ENCODE measurements around the gene MPP2. TPM values are rescaled to one million over a fixed set of nuclear protein-coding genes. Genes with fewer than 3 reads are reported as not detected.

The MPP2 gene
- under 0.01 and 1.3 TPM in 2 replicates for total RNA-seq

GRCh38 chr17:43907425-43907981 is at the start of gene MPP2:
Gene MPP2, minus strand, starts transcription at chr17:43907536. Its CDS starts 3,076 bp downstream, at chr17:43904460.
- peak; percentile 74 for DNase-seq (ENCODE audit: low read depth)
- peak within 1 kb of the TSS; percentile 70 for H3K4me3 ChIP-seq (ENCODE audit: low read depth, low read length)
- peak; percentile 36 for TF ChIP-seq CTCF (IDR thresholded peaks at IDR 0.05; ENCODE audit: insufficient read depth, low read depth, low read length)

- no peak for DNase-seq (ENCODE audit: low read depth)
- H3K4me3 ChIP-seq (ENCODE audit: low read depth, low read length): no peak overlapping the region
- no peak for TF ChIP-seq CTCF (IDR thresholded peaks at IDR 0.05; ENCODE audit: insufficient read depth, low read depth, low read length)
These were observed 48.9 kb upstream of the MPP2 start for GRCh38 chr17:43956222-43956621.

DNA sequence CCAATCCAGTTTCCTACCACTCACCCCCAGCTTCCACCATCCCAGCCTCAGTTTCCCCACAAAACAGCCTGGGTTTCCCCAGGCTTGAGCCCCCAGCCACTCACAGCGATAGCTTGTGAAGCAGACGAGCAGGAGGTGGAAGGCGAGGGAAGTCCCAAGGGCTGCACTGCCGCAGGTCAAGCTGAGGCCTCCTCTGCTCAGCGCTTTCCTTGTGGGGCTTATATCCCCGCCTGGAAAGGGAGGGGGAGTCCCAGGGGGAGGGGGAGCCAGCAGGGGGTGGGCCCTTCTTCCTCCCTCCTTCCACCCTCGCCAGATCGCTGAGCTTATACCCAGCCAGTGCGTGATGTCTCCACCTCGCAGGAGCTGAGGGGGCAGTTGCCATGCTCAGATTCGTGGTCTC is 46.4 kb upstream of the MPP2 start, which contains the start of gene PYY:
PYY (minus strand) TSS at position 195 of the 400 bp plus-strand sequence. CDS start 457 bp downstream, outside the sequence.
- TF ChIP-seq CTCF (IDR thresholded peaks at IDR 0.05; ENCODE audit: insufficient read depth, low read depth, low read length): no peak
- no peak within 1 kb of the TSS for H3K4me3 ChIP-seq (ENCODE audit: low read depth, low read length)
- no peak for DNase-seq (ENCODE audit: low read depth)

- no peak overlapping the region for H3K4me3 ChIP-seq (ENCODE audit: low read depth, low read length)
- TF ChIP-seq CTCF (IDR thresholded peaks at IDR 0.05; ENCODE audit: insufficient read depth, low read depth, low read length): no peak
- DNase-seq (ENCODE audit: low read depth): no peak
These were observed 45.7 kb upstream of the MPP2 start for GRCh38 chr17:43952724-43953666.

DNA sequence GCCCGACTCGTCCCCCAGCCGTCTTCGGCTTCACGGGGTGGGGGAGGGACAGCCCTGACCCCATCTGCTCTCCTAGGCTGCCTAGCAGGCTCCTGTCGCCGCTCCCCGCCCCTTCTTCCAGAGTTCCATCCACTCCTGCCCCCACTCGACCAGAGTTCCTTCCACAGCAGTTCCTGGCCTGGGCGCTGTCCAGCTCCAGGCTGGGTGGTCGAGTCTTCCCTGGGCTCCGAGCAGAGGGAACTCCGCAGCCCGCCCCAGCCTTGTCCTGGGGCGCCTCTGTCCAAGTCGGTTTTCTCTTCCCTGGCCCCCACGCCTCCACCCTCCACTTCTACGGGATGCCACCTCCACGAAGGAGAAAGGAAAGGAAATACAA is 45.0 kb upstream of the MPP2 start:
- DNase-seq (ENCODE audit: low read depth): no peak
- H3K4me3 ChIP-seq (ENCODE audit: low read depth, low read length): no peak overlapping the region
- TF ChIP-seq CTCF (IDR thresholded peaks at IDR 0.05; ENCODE audit: insufficient read depth, low read depth, low read length): no peak

DNA sequence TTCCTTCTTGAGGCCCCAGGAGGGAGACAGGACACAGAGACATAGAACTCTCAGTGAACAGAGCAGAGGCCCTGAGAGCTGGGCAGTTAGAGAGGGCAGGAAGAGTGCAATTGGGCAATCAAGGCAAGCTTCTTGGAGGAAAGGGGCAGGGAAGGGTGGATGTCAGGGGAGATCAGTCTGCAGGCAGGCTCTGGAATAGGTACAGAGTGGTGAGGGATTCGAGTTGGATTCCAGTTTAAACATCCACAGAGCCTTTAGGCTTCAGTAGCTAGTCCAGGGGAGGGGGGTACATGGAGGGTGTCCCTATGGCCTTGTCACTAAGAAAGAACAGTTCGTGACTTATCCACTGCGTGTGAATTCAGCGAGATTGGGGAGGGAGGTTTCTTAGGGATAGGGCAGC is 44.4 kb upstream of the MPP2 start:
- no peak for TF ChIP-seq CTCF (IDR thresholded peaks at IDR 0.05; ENCODE audit: insufficient read depth, low read depth, low read length)
- DNase-seq (ENCODE audit: low read depth): no peak
- no peak overlapping the region for H3K4me3 ChIP-seq (ENCODE audit: low read depth, low read length)

Measured in fibroblast of villous mesenchyme (primary cell).